RPMI7951 (cell line): ENCODE results near the gene FEZ2. TPM values are rescaled to one million over a fixed set of nuclear protein-coding genes. Genes with fewer than 3 reads are reported as not detected.
A peak's percentile ranks its signal among the peaks of the same experiment; 100 is the strongest.
"Not testable (repeated sequence)": the region's sequence is repeated elsewhere in the genome, so short reads cannot be mapped to it uniquely, and the experiment has no call there.

Source experiments
- DNase-seq: peaks from one replicate; pipeline ENCODE4 v3.0.0-alpha.2; 2012; ENCODE audit warnings: low read depth
- total RNA-seq: library from RNA; depleted of rRNA; stranded (reverse); fragments of >200 nt; shearing (Covaris generic); gene quantifications from 2 replicates; pipeline ENCODE4 v1.2.3, GENCODE V29; 2014; rRNA removed

Gene FEZ2
- 68.3 and 89.8 TPM in 2 replicates for total RNA-seq

DNA sequence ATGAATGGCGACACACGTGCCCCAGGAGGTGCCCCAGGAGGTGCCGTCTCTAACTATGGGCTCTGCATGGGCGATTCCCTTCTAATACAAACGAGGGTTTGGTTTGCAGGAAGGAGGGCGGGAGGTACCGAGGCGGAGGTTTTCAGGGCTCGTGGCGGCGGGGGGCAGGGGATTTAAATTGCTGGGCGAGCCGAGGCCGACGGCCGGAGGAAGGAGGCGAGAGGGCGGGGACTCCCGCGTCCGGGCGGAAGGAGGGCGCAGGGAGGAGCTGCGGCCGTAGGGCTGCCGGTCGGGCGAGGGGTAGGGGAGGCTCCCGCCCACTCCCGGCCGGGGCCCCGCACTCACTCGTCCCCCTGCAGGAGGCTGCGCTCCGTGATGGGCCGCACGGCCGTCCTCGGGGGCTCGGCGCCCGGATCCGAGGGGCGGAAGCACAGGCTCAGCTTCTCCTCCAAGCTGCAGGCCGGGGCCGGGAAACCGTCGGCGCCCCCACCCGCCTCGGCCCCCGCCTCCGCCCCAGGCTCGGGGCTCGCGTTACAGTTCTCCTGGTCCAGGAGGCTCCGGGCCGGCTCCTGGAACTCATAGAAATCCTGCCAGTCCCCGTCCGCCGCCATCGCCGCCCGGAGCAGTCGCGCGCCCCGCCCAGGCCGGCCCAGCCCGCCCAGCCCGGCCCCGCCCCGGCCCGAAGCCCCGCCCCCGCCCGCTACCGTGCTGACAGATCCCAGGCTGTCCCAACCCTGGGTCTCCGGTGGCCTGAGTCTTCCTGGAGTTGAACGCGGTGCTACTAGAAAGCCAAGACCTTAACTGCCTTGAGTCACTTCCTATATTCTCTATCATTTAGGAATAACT, at the start of gene FEZ2:
Gene FEZ2 (minus strand): TSS at position 637 of the 846 bp plus-strand sequence. CDS start 26 bp downstream, at position 611.
- DNase-seq, result peak; percentile 80

GRCh38 chr2:36634981-36635597, 37.1 kb upstream of the FEZ2 start:
- no peak for DNase-seq

GRCh38 chr2:36633470-36634092, 35.6 kb upstream of the FEZ2 start:
- peak; percentile 40 for DNase-seq

DNA sequence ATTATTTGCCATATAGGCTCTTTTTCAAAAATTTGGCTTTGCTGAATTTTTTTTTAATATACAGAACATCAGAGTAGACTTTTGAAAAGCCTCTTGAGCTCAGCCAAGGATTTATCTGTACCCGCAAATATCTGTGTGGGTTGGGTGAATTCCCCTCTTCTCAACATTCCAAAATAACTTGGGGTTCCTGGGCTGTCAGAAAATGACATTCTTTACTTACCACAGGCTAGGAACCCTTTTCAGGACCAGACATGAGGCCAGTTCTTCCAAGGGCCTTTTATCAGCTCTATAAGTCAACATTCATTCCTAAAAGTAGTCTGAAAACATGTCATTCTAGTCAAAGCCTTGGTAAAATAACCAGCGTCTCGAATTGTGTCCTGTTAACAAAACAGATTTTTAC, 28.8 kb upstream of the FEZ2 start:
- DNase-seq, result no peak

DNA sequence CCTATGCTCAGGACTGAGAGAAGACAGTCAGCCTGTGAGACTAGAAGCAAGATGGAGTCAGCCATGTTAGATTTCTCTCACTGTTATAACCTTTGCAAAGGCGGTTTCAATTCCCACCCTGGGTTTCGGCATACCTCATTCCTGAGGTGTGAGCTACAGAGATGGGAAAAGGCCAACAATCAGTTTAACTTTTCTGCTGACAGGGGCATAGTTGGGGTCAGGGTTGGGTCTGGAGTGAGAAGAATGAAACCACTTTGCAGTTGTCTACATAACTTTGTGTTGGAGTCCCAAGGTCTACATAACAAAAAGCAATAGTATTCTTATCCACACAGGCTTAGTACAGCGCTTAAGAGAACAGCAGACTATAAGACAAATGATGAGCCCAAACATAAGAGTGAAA, 28.1 kb upstream of the FEZ2 start:
- no peak for DNase-seq

DNA sequence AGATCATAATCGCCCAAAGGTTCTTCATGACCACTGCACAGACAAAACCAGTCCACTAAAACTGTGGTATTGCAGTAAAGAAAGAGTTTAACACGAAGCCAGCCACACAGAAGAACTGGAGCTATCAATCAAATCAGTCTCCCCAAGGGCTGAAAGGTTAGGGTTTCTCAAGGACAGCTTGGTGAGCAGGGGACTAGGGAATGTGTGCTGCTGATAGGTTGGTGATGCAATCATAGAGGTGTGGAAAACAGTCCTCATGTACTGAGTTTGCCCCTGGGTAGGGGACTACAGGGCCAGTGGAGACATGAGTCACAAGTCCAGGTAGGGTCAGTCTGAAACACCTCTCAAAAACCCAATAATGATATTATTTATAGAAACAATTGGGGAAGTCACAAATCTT, 27.3 kb upstream of the FEZ2 start:
- DNase-seq, result no peak

DNA sequence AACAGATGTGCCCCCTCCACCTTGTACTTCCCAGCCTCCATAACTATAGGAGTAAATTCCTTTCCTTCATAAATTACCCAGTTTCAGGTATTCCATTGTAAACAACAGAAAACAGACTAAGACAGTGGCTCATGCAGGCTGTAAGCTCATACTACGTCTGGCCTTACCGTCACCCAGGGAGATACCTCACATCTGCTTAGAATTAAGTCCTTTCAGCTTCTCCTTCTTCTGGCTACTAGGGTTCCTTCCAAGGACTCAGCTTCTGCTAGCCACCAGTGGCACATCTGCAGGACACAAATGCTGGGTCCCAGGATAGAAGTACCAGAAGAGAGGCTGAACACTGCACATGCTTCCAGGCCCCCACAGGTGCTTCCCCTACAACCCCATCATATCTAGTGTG, 22.4 kb upstream of the FEZ2 start:
- DNase-seq, result no peak

- DNase-seq, result peak; percentile 78
Measured at GRCh38 chr2:36618381-36618780, 20.4 kb upstream of the FEZ2 start.

GRCh38 chr2:36616947-36617346, 19.0 kb upstream of the FEZ2 start:
- no peak for DNase-seq

GRCh38 chr2:36615222-36615621, 17.3 kb upstream of the FEZ2 start:
- DNase-seq, result peak; percentile 54

DNA sequence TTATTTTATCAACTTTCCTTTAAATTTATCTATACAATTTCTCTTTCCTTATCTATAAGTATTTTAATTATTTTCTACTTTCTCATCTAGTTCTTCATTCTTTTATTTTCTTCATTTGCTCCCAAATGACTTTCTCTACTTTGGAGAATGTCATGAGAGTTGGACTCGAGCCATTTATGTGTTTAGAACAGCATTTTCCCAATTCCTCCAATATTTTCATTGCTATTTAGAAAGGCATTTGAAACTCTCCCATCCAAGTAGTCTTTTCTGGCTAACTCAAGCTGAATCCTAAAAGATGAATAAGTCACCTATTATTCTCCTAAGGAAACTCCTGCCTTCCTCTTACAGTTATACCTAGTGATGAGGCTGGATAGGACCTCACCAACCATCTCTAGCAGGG, 15.8 kb upstream of the FEZ2 start:
- DNase-seq, result no peak

- peak; percentile 7 for DNase-seq
Measured at GRCh38 chr2:36611316-36611990, 13.5 kb upstream of the FEZ2 start.

DNA sequence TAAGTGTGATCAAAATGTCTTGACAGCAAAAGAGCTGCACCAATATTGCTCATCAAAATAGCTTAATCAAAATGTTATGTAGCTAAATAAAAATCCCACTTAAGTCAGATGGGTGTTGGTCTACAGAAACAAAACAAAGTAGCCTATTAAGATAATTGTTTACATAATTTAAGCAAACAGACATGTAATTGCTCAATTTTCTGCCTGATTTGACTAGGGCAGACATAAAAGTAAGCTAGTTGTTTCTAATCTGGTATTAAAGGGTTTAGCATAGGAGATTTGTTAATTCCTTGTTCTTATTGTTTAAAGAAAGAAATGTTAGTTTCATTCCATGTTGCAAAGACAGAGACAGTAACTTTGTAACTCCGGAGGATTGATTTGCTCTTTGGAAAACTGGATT, 11.5 kb upstream of the FEZ2 start:
- no peak for DNase-seq

GRCh38 chr2:36607947-36608346, 10.0 kb upstream of the FEZ2 start:
- peak; percentile 10 for DNase-seq

- no peak for DNase-seq
Measured at GRCh38 chr2:36606925-36607324, 9.0 kb upstream of the FEZ2 start.

- no peak for DNase-seq
Measured at GRCh38 chr2:36605273-36605672, 7.3 kb upstream of the FEZ2 start.

- not testable (repeated sequence) for DNase-seq
Measured at GRCh38 chr2:36603629-36604028, 5.7 kb upstream of the FEZ2 start.

DNA sequence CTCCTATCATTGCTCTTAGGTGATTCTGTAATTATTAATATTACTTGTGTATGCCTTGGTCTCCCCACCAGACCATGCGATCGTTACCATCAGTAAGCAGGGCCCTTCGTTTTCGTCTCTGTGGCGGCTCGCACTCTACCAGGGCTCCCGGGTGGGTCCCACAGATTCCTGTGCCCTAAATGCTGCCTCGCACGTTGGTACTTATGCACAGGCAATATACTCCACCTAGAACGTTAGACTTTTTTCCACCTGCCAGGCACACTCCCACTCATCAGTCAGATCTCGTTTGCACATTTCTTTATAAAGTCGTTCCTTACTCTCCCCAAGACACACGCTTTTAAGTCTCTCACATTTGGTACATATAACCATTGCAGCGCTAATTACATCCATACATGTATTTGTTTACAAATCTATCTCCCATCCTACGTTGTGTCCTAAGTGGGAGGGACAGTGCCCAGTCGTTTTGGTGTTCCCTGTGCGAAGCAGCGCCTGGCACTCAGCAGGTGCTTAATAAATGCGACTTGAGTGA, 901 bp downstream of the FEZ2 start:
- DNase-seq, result no peak

DNA sequence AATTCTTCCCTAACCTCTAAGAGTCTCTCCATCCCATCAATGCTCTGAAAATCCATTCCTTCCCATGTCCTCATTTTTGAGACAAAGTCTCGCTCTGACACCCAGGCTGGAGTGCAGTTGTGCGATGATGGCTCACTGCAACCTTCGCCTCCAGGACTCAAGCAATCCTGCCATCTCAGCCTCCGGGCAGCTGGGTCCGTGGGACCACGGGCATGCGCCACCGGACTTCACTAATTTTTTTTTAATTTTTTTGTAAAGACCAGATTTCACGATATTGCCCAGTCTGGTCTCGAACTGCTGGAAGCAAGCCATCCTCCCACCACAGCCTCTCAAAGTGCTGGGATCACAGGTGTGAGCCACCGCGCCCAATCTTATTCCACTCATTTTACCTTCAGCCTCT, 1.6 kb downstream of the FEZ2 start:
- no peak for DNase-seq

- DNase-seq, result no peak
Measured at GRCh38 chr2:36594849-36595248, 3.1 kb downstream of the FEZ2 start.

DNA sequence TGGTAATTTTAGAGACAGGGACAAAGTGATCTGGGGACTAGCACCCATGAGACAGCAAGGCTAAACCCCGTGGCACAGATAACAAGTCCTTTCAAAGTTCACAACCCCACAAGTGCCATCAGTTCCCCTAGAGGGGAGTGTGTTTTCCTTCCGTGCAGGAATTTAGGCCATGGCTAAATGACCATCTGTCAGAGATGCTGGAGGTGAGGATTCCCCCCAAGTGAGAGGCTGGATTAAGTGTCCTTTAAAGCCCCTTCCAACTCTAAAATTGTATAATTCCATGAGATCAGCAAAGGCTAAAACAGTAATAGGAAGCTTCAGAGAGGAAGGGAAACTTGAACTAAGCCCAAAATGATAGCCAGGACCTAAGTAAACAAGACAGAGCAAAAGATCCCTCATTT, 8.7 kb downstream of the FEZ2 start:
- no peak for DNase-seq

DNA sequence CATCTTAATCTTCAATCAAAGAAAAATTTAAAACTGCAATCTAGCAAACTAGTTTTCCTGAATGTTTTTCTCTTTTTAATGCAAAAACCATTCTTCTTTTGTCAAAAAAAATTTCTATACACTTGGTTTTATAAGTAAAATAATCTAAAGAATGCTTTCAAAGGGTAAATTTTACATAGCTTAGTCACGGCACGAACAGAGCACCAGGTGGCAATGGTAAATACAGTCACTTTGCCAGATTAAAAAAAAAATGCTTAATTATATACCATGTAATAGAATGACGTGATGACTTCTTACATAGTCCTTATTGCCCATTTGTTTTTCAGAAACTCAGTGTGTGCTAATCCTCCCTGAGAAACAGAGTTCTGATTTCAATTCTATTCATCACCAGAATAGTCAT, 10.4 kb downstream of the FEZ2 start:
- DNase-seq, result no peak
